ENCODE data around the gene DLG2.

Gene DLG2

GRCh38 chr11:84870486-84870885 lies 756.7 kb downstream of the DLG2 start:
- H3K4me3 ChIP-seq (ENCODE audit: low read depth, low read length) = no peak overlapping the region
- TF ChIP-seq CTCF (IDR thresholded peaks at IDR 0.05; ENCODE audit: borderline replicate concordance, insufficient read depth, low read depth, low read length) = no peak

GRCh38 chr11:84866922-84867321 lies 760.2 kb downstream of the DLG2 start:
- no peak overlapping the region for H3K4me3 ChIP-seq (ENCODE audit: low read depth, low read length)
- no peak for TF ChIP-seq CTCF (IDR thresholded peaks at IDR 0.05; ENCODE audit: borderline replicate concordance, insufficient read depth, low read depth, low read length)

GRCh38 chr11:84865791-84866535 lies 761.2 kb downstream of the DLG2 start:
- H3K4me3 ChIP-seq (ENCODE audit: low read depth, low read length) = no peak overlapping the region
- no peak for TF ChIP-seq CTCF (IDR thresholded peaks at IDR 0.05; ENCODE audit: borderline replicate concordance, insufficient read depth, low read depth, low read length)

DNA sequence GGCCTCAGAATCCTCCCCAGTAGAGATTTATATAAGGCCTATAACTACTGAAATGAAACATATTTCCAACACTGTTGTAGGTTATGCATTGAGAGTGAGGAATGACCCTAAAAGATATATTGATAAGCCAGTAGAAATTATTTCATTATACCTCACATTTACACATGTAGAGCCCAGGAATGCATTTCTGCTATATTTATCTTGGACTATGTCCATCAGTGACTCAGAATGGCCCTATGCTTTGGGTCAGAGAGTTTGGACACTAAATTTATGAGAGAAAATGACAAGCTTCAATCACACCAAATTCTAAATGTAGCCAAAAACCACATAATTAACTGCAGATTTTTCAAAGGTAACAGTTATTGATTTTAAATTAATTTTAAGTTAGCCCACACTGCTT lies 761.9 kb downstream of the DLG2 start:
- no peak for TF ChIP-seq CTCF (IDR thresholded peaks at IDR 0.05; ENCODE audit: borderline replicate concordance, insufficient read depth, low read depth, low read length)
- H3K4me3 ChIP-seq (ENCODE audit: low read depth, low read length) = no peak overlapping the region

DNA sequence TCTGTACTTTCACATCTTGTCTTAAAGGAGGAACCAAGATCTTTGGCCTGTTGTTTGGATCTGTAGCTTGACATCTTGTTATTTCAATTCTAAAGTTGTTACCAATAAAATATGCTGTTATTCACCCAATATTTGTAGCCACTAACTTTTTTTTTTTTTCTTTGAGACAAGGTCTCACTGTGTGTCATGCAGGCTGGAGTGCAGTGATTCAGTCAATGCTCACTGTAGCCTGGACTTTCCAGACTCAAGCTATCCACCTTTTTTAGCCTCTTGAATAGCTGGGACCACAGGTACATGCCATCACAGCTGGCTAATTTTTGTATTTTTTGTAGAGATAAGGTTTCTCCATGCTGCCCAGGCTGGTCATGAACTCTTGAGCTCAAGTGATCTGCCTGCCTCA lies 769.4 kb downstream of the DLG2 start:
- no peak for TF ChIP-seq CTCF (IDR thresholded peaks at IDR 0.05; ENCODE audit: borderline replicate concordance, insufficient read depth, low read depth, low read length)

DNA sequence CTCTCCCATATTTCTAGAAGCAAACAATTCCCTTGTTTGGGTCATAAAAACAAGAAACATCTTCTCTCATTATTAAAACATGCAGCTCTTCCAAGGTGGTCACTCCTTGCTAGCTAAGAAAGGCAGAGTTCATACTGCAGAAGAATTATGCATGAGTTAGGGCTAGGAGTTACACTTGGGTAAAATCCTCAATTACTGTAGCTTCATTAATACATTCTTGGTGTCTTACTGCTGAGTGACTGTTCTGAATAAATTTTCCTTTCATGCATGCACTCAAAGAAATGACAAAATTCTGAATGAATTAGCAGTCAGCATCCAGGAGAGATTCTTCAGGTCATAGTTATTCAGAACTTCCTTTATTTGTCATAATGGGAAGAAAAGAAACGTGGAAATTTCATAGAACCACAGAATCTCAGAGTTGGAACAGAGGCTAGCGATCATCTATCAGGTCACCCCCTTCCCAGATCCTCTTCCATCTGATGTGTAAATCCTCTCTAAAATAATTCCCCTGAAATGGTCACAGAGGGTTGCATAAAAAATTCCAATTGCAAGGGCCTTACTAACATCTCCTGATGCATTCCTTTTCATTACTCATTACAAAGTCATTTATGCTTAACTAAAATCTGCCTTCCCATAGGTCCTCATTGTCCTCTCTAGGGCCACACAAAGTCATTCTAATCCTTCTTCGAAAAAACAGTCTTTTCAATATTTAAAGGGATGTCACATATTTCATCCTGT lies 771.5 kb downstream of the DLG2 start:
- H3K4me3 ChIP-seq (ENCODE audit: low read depth, low read length) = no peak overlapping the region
- no peak for TF ChIP-seq CTCF (IDR thresholded peaks at IDR 0.05; ENCODE audit: borderline replicate concordance, insufficient read depth, low read depth, low read length)

More for the DNA sequence above, 769.4 kb downstream of the DLG2 start:
- H3K4me3 ChIP-seq (ENCODE audit: low read depth, low read length) = no peak overlapping the region

- no peak overlapping the region for H3K4me3 ChIP-seq (ENCODE audit: low read depth, low read length)
- no peak for TF ChIP-seq CTCF (IDR thresholded peaks at IDR 0.05; ENCODE audit: borderline replicate concordance, insufficient read depth, low read depth, low read length)
These were observed 772.7 kb downstream of the DLG2 start for GRCh38 chr11:84854498-84854880.

Measured in GM12875 (cell line).